Stimulated activated CD8-positive, alpha-beta memory T cell treated with anti-CD3 and anti-CD28 coated beads, Interleukin-12 subunit alpha, Interleukin-12 subunit beta, amount 100 ng/mL, for 24 hours (primary cell): ENCODE measurements around the gene SLC10A6.

Source experiments
- DNase-seq: peaks from one replicate; pipeline ENCODE4 v3.0.0-alpha.2; 2020; ENCODE audit errors: extremely low read depth

SLC10A6 gene

GRCh38 chr4:86847571-86847970, 1.6 kb downstream of the SLC10A6 start:
- DNase-seq: no peak

GRCh38 chr4:86846921-86847320, 2.3 kb downstream of the SLC10A6 start:
- no peak for DNase-seq

GRCh38 chr4:86845593-86845992, 3.6 kb downstream of the SLC10A6 start:
- no peak for DNase-seq

- DNase-seq: no peak
Measured at GRCh38 chr4:86841309-86841708, 7.9 kb downstream of the SLC10A6 start.

- no peak for DNase-seq
Measured at GRCh38 chr4:86840858-86841257, 8.3 kb downstream of the SLC10A6 start.

- DNase-seq: no peak
Measured at GRCh38 chr4:86837691-86838503, 11.3 kb downstream of the SLC10A6 start.

- DNase-seq: no peak
Measured at GRCh38 chr4:86835677-86836076, 13.5 kb downstream of the SLC10A6 start.

- no peak for DNase-seq
Measured at GRCh38 chr4:86834901-86835300, 14.3 kb downstream of the SLC10A6 start.

GRCh38 chr4:86833615-86834014, 15.6 kb downstream of the SLC10A6 start:
- DNase-seq: no peak

- no peak for DNase-seq
Measured at GRCh38 chr4:86831262-86832130, 17.7 kb downstream of the SLC10A6 start.

- DNase-seq: no peak
Measured at GRCh38 chr4:86825511-86825910, 23.7 kb downstream of the SLC10A6 start.

GRCh38 chr4:86822136-86822535, 27.0 kb downstream of the SLC10A6 start:
- DNase-seq: no peak

GRCh38 chr4:86821151-86821550, 28.0 kb downstream of the SLC10A6 start:
- DNase-seq: no peak

GRCh38 chr4:86819561-86819960, 29.6 kb downstream of the SLC10A6 start:
- no peak for DNase-seq

GRCh38 chr4:86818841-86819240, 30.3 kb downstream of the SLC10A6 start:
- DNase-seq: no peak

- no peak for DNase-seq
Measured at GRCh38 chr4:86818211-86818610, 31.0 kb downstream of the SLC10A6 start.

GRCh38 chr4:86816501-86817273, 32.5 kb downstream of the SLC10A6 start:
- DNase-seq: no peak

- DNase-seq: no peak
Measured at GRCh38 chr4:86815653-86816052, 33.5 kb downstream of the SLC10A6 start.

GRCh38 chr4:86810847-86811246, 38.3 kb downstream of the SLC10A6 start:
- no peak for DNase-seq

GRCh38 chr4:86809809-86810208, 39.4 kb downstream of the SLC10A6 start:
- no peak for DNase-seq

GRCh38 chr4:86791126-86791525, 58.1 kb downstream of the SLC10A6 start:
- DNase-seq: no peak

GRCh38 chr4:86788826-86789225, 60.4 kb downstream of the SLC10A6 start:
- no peak for DNase-seq
